ENCODE measurements around the gene ZMYM4. TPM values are rescaled to one million over a fixed set of nuclear protein-coding genes. Genes with fewer than 3 reads are reported as not detected.
"Not testable (repeated sequence)": the region's sequence is repeated elsewhere in the genome, so short reads cannot be mapped to it uniquely, and the experiment has no call there.

The ZMYM4 gene
- total RNA-seq, 1 donor from 2014 or later = 64.8 TPM

DNA sequence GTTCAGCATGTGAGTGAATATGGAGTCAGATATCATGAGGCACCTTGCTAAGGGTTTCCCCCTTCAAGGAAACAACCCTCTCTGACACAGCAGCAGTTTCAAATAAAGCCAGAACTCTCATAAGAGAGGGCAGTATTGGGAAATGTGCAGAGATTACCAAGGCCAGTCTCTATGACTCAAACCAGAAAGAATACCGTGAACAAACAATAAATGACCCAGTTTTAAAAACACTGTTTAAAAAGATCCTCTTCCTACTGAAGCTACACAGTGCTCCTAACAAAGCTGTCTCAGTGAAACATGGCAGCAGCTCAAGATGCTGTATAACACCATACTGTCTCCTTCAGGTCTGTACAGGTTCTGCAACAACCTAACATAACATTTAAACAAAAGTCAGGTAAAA, 186.1 kb downstream of the ZMYM4 start:
- H3K9me3 Mint-ChIP-seq (ENCODE audit: unreplicated experiment) = no peaks in the 10 kb centered on the region
- no peaks in the 10 kb centered on the region for H3K36me3 Mint-ChIP-seq (ENCODE audit: unreplicated experiment)
- no peak for TF ChIP-seq CTCF (IDR thresholded peaks at IDR 0.05; ENCODE audit: partially characterized antibody, unreplicated experiment)
- peaks cover 5% of the 10 kb centered on the region for H3K27me3 Mint-ChIP-seq (ENCODE audit: unreplicated experiment)
- no peak for DNase-seq
- no peak overlapping the region for H3K27ac Mint-ChIP-seq (ENCODE audit: unreplicated experiment)
- H3K4me3 Mint-ChIP-seq (ENCODE audit: unreplicated experiment) = no peak overlapping the region
- H3K4me1 Mint-ChIP-seq (ENCODE audit: low read depth, unreplicated experiment) = no peaks in the 10 kb centered on the region

DNA sequence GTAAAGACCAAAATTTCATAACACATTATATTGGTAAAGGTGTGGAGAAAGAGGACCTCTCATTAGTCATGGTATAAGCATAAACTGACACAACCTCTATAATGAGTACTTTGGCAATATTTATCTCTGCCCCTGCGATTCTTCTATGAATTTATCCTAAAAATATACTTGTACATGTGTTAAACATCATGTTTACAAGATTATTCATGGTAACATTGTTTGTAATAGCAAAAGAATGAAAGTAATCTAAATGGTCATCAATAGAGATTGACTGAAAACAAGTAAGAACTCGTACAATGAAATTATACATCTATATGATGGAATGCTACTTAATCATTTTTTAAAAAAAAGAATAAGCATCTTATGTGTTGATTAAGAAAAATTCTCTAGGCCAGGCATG, 192.3 kb downstream of the ZMYM4 start:
- no peaks in the 10 kb centered on the region for H3K4me1 Mint-ChIP-seq (ENCODE audit: low read depth, unreplicated experiment)
- no peak for DNase-seq
- H3K27me3 Mint-ChIP-seq (ENCODE audit: unreplicated experiment) = peaks cover 2% of the 10 kb centered on the region
- H3K36me3 Mint-ChIP-seq (ENCODE audit: unreplicated experiment) = peaks cover 25% of the 10 kb centered on the region
- H3K4me3 Mint-ChIP-seq (ENCODE audit: unreplicated experiment) = no peak overlapping the region
- no peak overlapping the region for H3K27ac Mint-ChIP-seq (ENCODE audit: unreplicated experiment)
- H3K9me3 Mint-ChIP-seq (ENCODE audit: unreplicated experiment) = no peaks in the 10 kb centered on the region
- no peak for TF ChIP-seq CTCF (IDR thresholded peaks at IDR 0.05; ENCODE audit: partially characterized antibody, unreplicated experiment)

GRCh38 chr1:35461966-35462651, 193.6 kb downstream of the ZMYM4 start:
- Mint-ChIP-seq H3K36me3 (ENCODE audit: unreplicated experiment) (peaks cover 31% of the 10 kb centered on the region), H3K27ac (ENCODE audit: unreplicated experiment) (no peak overlapping the region), H3K27me3 (ENCODE audit: unreplicated experiment) (peaks cover 2% of the 10 kb centered on the region), H3K4me3 (ENCODE audit: unreplicated experiment) (no peak overlapping the region), H3K4me1 (ENCODE audit: low read depth, unreplicated experiment) (no peaks in the 10 kb centered on the region), H3K9me3 (ENCODE audit: unreplicated experiment) (peaks cover 2% of the 10 kb centered on the region)
- no peak for TF ChIP-seq CTCF (IDR thresholded peaks at IDR 0.05; ENCODE audit: partially characterized antibody, unreplicated experiment)
- no peak for DNase-seq

DNA sequence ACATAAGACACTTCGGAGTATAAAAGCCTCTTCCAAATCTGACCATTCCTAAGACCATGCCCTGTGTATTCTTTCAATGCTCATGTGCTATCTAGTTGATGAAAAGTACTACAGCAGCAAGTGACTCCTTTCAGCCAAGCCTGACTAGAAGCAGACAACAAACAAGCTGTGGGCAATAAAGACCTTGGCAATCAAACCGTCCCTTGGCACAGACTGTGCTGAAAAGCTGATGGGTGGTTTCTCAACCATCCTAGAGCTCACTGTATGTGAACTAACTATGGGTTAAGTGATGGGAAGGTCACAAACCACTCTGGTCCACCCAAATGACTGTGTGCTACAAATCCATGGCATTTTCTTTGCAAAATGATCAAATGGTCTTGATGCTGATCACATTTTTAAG, 194.7 kb downstream of the ZMYM4 start:
- H3K36me3 Mint-ChIP-seq (ENCODE audit: unreplicated experiment) = peaks cover 31% of the 10 kb centered on the region
- no peak for DNase-seq
- peaks cover 2% of the 10 kb centered on the region for H3K9me3 Mint-ChIP-seq (ENCODE audit: unreplicated experiment)
- no peak overlapping the region for H3K4me3 Mint-ChIP-seq (ENCODE audit: unreplicated experiment)
- no peak overlapping the region for H3K27ac Mint-ChIP-seq (ENCODE audit: unreplicated experiment)
- no peaks in the 10 kb centered on the region for H3K4me1 Mint-ChIP-seq (ENCODE audit: low read depth, unreplicated experiment)
- TF ChIP-seq CTCF (IDR thresholded peaks at IDR 0.05; ENCODE audit: partially characterized antibody, unreplicated experiment) = no peak
- H3K27me3 Mint-ChIP-seq (ENCODE audit: unreplicated experiment) = peaks cover 2% of the 10 kb centered on the region

DNA sequence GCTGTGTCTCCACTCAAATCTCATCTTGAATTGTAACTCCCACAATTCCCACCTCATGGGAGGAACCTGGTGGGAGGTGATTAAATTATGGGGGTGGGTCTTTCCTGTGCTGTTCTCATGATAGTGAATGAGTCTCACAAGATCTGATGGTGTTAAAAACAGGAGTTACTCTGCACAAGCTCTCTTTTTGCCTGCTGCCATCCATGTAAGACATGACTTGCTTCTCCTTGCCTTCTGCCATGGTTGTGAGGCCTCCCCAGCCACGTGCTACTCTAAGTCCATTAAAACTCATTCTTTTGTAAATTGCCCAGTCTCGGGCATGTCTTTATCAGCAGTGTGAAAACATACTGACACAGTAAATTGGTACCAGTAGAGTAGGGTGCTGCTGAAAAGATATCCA, 195.2 kb downstream of the ZMYM4 start:
- H3K4me3 Mint-ChIP-seq (ENCODE audit: unreplicated experiment); DNase-seq; H3K27me3 Mint-ChIP-seq (ENCODE audit: unreplicated experiment); H3K9me3 Mint-ChIP-seq (ENCODE audit: unreplicated experiment); H3K4me1 Mint-ChIP-seq (ENCODE audit: low read depth, unreplicated experiment); H3K27ac Mint-ChIP-seq (ENCODE audit: unreplicated experiment): not testable (repeated sequence)
- H3K36me3 Mint-ChIP-seq (ENCODE audit: unreplicated experiment) = peaks cover 31% of the 10 kb centered on the region
